ENCODE data around the gene CACNA2D3. TPM values are rescaled to one million over a fixed set of nuclear protein-coding genes. Genes with fewer than 3 reads are reported as not detected.

Gene CACNA2D3
- polyA plus RNA-seq, 2 of the 4 experiments (the other 2 are of a cell fraction) = 0.04 to 0.05 TPM

GRCh38 chr3:54983266-54984099, 861.1 kb downstream of the CACNA2D3 start:
- no peak for DNase-seq (ENCODE audit: low read depth in 1 of 2, low spot score in 1 of 2)
- H3K4me3 ChIP-seq = no peak overlapping the region
- H3K9me3 ChIP-seq = no peaks in the 10 kb centered on the region
- no peak overlapping the region for H3K27ac ChIP-seq
- FAIRE-seq = no peak
- ChIA-PET CTCF (no interaction called here), POLR2A (no interaction called here)
- H3K4me1 ChIP-seq = no peaks in the 10 kb centered on the region
- no peak for ATAC-seq
- 16% methylated on average over 5 of the region's 5 CpGs for WGBS (ENCODE audit: missing lambda C conversion rate)
- TF ChIP-seq EHF (CRISPR knock-in tag; IDR thresholded peaks at IDR 0.05) (no peak), NPAS2 (CRISPR knock-in tag; IDR thresholded peaks at IDR 0.05; ENCODE audit: borderline replicate concordance) (no peak), MAX (IDR thresholded peaks at IDR 0.05) (no peak), TFCP2L1 (CRISPR knock-in tag; IDR thresholded peaks at IDR 0.05) (no peak), EHMT2 (IDR thresholded peaks at IDR 0.05; ENCODE audit: low read depth) (no peak), HOXA7 (CRISPR knock-in tag; IDR thresholded peaks at IDR 0.05) (no peak), E2F6 (IDR thresholded peaks at IDR 0.05; ENCODE audit: borderline replicate concordance, low read depth) (no peak), POLR2A (IDR thresholded peaks at IDR 0.05; ENCODE audit: low read length) (no peak), HOXB13 (CRISPR knock-in tag; IDR thresholded peaks at IDR 0.05; ENCODE audit: low read depth) (no peak), HES2 (IDR thresholded peaks at IDR 0.05) (no peak), HMGXB4 (CRISPR knock-in tag; IDR thresholded peaks at IDR 0.05; ENCODE audit: borderline replicate concordance) (no peak), KDM1A (IDR thresholded peaks at IDR 0.05; ENCODE audit: low read depth) (no peak), MAFK (IDR thresholded peaks at IDR 0.05; ENCODE audit: partially characterized antibody) (no peak), RFX5 (IDR thresholded peaks at IDR 0.05) (no peak), CEBPB (IDR thresholded peaks at IDR 0.05) (no peak), JUN (IDR thresholded peaks at IDR 0.05) (no peak), GATA3 (IDR thresholded peaks at IDR 0.05; ENCODE audit: borderline replicate concordance) (no peak), NR3C1 (IDR thresholded peaks at IDR 0.05) (no peak)
- TF ChIP-seq, protein P1, sequence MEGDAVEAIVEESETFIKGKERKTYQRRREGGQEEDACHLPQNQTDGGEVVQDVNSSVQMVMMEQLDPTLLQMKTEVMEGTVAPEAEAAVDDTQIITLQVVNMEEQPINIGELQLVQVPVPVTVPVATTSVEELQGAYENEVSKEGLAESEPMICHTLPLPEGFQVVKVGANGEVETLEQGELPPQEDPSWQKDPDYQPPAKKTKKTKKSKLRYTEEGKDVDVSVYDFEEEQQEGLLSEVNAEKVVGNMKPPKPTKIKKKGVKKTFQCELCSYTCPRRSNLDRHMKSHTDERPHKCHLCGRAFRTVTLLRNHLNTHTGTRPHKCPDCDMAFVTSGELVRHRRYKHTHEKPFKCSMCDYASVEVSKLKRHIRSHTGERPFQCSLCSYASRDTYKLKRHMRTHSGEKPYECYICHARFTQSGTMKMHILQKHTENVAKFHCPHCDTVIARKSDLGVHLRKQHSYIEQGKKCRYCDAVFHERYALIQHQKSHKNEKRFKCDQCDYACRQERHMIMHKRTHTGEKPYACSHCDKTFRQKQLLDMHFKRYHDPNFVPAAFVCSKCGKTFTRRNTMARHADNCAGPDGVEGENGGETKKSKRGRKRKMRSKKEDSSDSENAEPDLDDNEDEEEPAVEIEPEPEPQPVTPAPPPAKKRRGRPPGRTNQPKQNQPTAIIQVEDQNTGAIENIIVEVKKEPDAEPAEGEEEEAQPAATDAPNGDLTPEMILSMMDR (IDR thresholded peaks at IDR 0.05) = no peak
- H3K4me2 ChIP-seq = no peak overlapping the region

GRCh38 chr3:54985856-54986255, 863.5 kb downstream of the CACNA2D3 start:
- no peaks in the 10 kb centered on the region for H3K4me1 ChIP-seq
- TF ChIP-seq HOXB13 (CRISPR knock-in tag; IDR thresholded peaks at IDR 0.05; ENCODE audit: low read depth) (no peak), RFX5 (IDR thresholded peaks at IDR 0.05) (no peak), CBX2 (IDR thresholded peaks at IDR 0.05; ENCODE audit: borderline replicate concordance, low read depth) (no peak), KDM5A (IDR thresholded peaks at IDR 0.05) (no peak), CHD2 (IDR thresholded peaks at IDR 0.05; ENCODE audit: low read length, partially characterized antibody) (no peak)
- CTCF ChIA-PET = no interaction called here
- DNase-seq (ENCODE audit: low read depth in 1 of 2, low spot score in 1 of 2) (no peak), ATAC-seq (no peak), FAIRE-seq (no peak)
- 20% methylated on average over 3 of the region's 4 CpGs for WGBS (ENCODE audit: missing lambda C conversion rate)
- no peak overlapping the region for H3K4me2 ChIP-seq
- H3K27ac ChIP-seq = no peak overlapping the region
- POLR2A ChIA-PET = no interaction called here
- H3K4me3 ChIP-seq = no peak overlapping the region
- H3K9me3 ChIP-seq = no peaks in the 10 kb centered on the region

Measured in A549 (cell line).